Measurements from ENCODE around the gene CDC27. TPM values are rescaled to one million over a fixed set of nuclear protein-coding genes. Genes with fewer than 3 reads are reported as not detected.

The CDC27 gene
- total and polyA plus RNA-seq, 2 of the 4 experiments (the other 2 are of a cell fraction): 47.7 to 190 TPM

GRCh38 chr17:47177261-47177660 lies 11.8 kb downstream of the CDC27 start:
- H4K8ac ChIP-seq (ENCODE audit: low read depth in 2 of 2, low read length in 2 of 2): no peak overlapping the region
- no peak overlapping the region for H2BK5ac ChIP-seq (ENCODE audit: low read depth, low read length, poor library complexity, severe bottlenecking)
- intact Hi-C loops (cut with micrococcal nuclease): loop anchor here (10.0 kb wide), 1 partner anchor 438 kb away; no protein-coding TSS in a partner anchor
- H3K4me3 ChIP-seq (ENCODE audit: insufficient read depth, low read depth, low read length): no peak overlapping the region
- no peak overlapping the region for H3K9ac ChIP-seq (ENCODE audit: low read depth, low read length)
- H3K36me3 ChIP-seq (ENCODE audit: control insufficient read depth, insufficient read depth, low read length): peaks cover 25% of the 10 kb centered on the region
- no peak overlapping the region for H2BK15ac ChIP-seq (ENCODE audit: low read depth, low read length)
- H3K79me1 ChIP-seq (ENCODE audit: low read depth in 1 of 2, low read length in 2 of 2): peaks cover 15 to 70% of the 10 kb centered on the region in 2 experiments; a peak in 3 of 4 replicates
- WGBS, 2 experiments (ENCODE audit: extremely low coverage in 2 of 2, insufficient read length in 1 of 2): 100% methylated on average over 1 of the region's 7 CpGs; no CpG with 5 or more reads in 1 of the 2 experiments
- no peaks in the 10 kb centered on the region for H3K27me3 ChIP-seq (ENCODE audit: control insufficient read depth, insufficient read depth, low read length)
- no peak overlapping the region for H4K91ac ChIP-seq (ENCODE audit: insufficient read depth, low read depth, low read length)
- no peak overlapping the region for H3K4ac ChIP-seq (ENCODE audit: low read depth, low read length)
- no peak overlapping the region for H3K4me2 ChIP-seq (ENCODE audit: low read depth, low read length)
- H3K9me1 ChIP-seq (ENCODE audit: insufficient read depth, low read length): peaks cover 9% of the 10 kb centered on the region; the same call in 1 of the 2 replicates
- H3K23ac ChIP-seq (ENCODE audit: low read depth, low read length): no peak overlapping the region
- dilution Hi-C loops (cut with HindIII; ENCODE audit: low sequenced_read_pairs, unreplicated experiment): no loop called here
- H2BK20ac ChIP-seq (ENCODE audit: low read depth, low read length): no peak overlapping the region
- ATAC-seq (ENCODE audit: low read depth) (no peak), DNase-seq (no peak)
- H3K14ac ChIP-seq (replicated peaks; ENCODE audit: low read depth, low read length): no peak overlapping the region
- peaks cover 66% of the 10 kb centered on the region for H4K20me1 ChIP-seq (ENCODE audit: insufficient read depth, low read length)
- H2AFZ ChIP-seq (replicated peaks; ENCODE audit: low read length, poor library complexity): no peak overlapping the region
- H2BK120ac ChIP-seq (ENCODE audit: low read depth, low read length): no peak overlapping the region
- no peak overlapping the region for H3K27ac ChIP-seq (ENCODE audit: insufficient read depth, low read length)
- in situ Hi-C loops (cut with MboI; ENCODE audit: low sequenced_read_pairs): no loop called here
- no peaks in the 10 kb centered on the region for H3K9me3 ChIP-seq (ENCODE audit: control insufficient read depth, insufficient read depth, low read length)
- peaks cover 6% of the 10 kb centered on the region for H3K4me1 ChIP-seq (ENCODE audit: control insufficient read depth, insufficient read depth, low read length)
- POLR2A ChIA-PET (ENCODE audit: unreplicated experiment): no interaction called here
- CTCF ChIA-PET: interaction anchor here (0.7 kb wide), 1 partner anchor 233 kb away, joined by 3 read pairs; no protein-coding TSS in a partner anchor
- H2AK5ac ChIP-seq (ENCODE audit: low read depth, low read length): no peak overlapping the region
- BruUV-seq (replicated peaks): no TSS peak
- no peak overlapping the region for H3K18ac ChIP-seq (ENCODE audit: low read depth, low read length)
- H2AK9ac ChIP-seq (replicated peaks; ENCODE audit: low read depth, low read length, poor library complexity): no peak overlapping the region
- no peak overlapping the region for H3K56ac ChIP-seq (ENCODE audit: extremely low read depth, insufficient read depth, low read length)
- H4K5ac ChIP-seq (ENCODE audit: low read depth, low read length): no peak overlapping the region
- TF ChIP-seq CEBPB (IDR thresholded peaks at IDR 0.05; ENCODE audit: low read depth, low read length) (no peak), MXI1 (IDR thresholded peaks at IDR 0.05; ENCODE audit: borderline replicate concordance, low read depth, low read length) (no peak), CTCF (conservative IDR thresholded peaks at IDR 0.05; ENCODE audit: low read depth, low read length) (no peak), MAFK (IDR thresholded peaks at IDR 0.05; ENCODE audit: low read depth, low read length) (no peak), MAZ (IDR thresholded peaks at IDR 0.05; ENCODE audit: borderline replicate concordance, low read depth, low read length) (no peak), USF2 (IDR thresholded peaks at IDR 0.05; ENCODE audit: low read depth, low read length) (no peak), RAD21 (IDR thresholded peaks at IDR 0.05; ENCODE audit: low read length) (no peak), CHD1 (IDR thresholded peaks at IDR 0.05; ENCODE audit: low read depth, low read length) (no peak), NFE2L2 (IDR thresholded peaks at IDR 0.05; ENCODE audit: low read depth, low read length) (no peak), FOS (IDR thresholded peaks at IDR 0.05; ENCODE audit: low read depth, low read length) (no peak)
